Activated T-cell treated with anti-CD3 and anti-CD28 coated beads, Interleukin-2, amount 50 U/mL, for 4 hours (primary cell): ENCODE measurements around the gene AS3MT. TPM values are rescaled to one million over a fixed set of nuclear protein-coding genes. Genes with fewer than 3 reads are reported as not detected.
A peak's percentile ranks its signal among the peaks of the same experiment; 100 is the strongest.

Source experiments
- ATAC-seq, 2 donors: fragments of 200-7000 bp; cut with Tn5 transposase; one replicate each; pipeline ENCODE4 v1.10.0; 2021
- DNase-seq: peaks from one replicate; pipeline ENCODE4 v3.0.0-alpha.2; 2020
- H3K27me3 Mint-ChIP-seq: one replicate; pipeline ENCODE4 v1.8.0; 2021; ENCODE audit warnings: low read depth, mixed read lengths
- H3K36me3 Mint-ChIP-seq: one replicate; pipeline ENCODE4 v1.8.0; 2022; ENCODE audit warnings: mixed read lengths; ENCODE audit not compliant: insufficient read depth
- H3K4me1 Mint-ChIP-seq: one replicate; pipeline ENCODE4 v1.8.0; 2021; ENCODE audit warnings: low read depth, mixed read lengths
- H3K4me3 Mint-ChIP-seq: one replicate; pipeline ENCODE4 v1.8.0; 2021; ENCODE audit warnings: mild to moderate bottlenecking, moderate library complexity, mixed read lengths
- H3K9me3 Mint-ChIP-seq: one replicate; pipeline ENCODE4 v1.8.0; 2021; ENCODE audit warnings: mixed read lengths
- total RNA-seq, 3 donors: library from RNA; stranded (reverse); gene quantifications; one replicate each; pipeline ENCODE4 v1.2.1, GENCODE V29; 2021

The AS3MT gene
- total RNA-seq, 3 donors from 2014 or later = 0.18 to 0.22 (median 0.18) TPM

- no peak for ATAC-seq
Observed at GRCh38 chr10:102876747-102877153, 7.5 kb downstream of the AS3MT start.

GRCh38 chr10:102878629-102879028 is 9.4 kb downstream of the AS3MT start:
- Mint-ChIP-seq H3K9me3 (no peaks in the 10 kb centered on the region), H3K4me1 (no peaks in the 10 kb centered on the region), H3K27me3 (no peaks in the 10 kb centered on the region), H3K4me3 (no peak overlapping the region), H3K36me3 (peaks cover 4% of the 10 kb centered on the region)
- DNase-seq (no peak), ATAC-seq (no peak)

More at GRCh38 chr10:102876747-102877153, 7.5 kb downstream of the AS3MT start:
- DNase-seq = no peak
- H3K36me3 Mint-ChIP-seq = peaks cover 4% of the 10 kb centered on the region
- no peaks in the 10 kb centered on the region for H3K9me3 Mint-ChIP-seq
- H3K4me1 Mint-ChIP-seq = no peaks in the 10 kb centered on the region
- H3K27me3 Mint-ChIP-seq = peaks cover 4% of the 10 kb centered on the region
- H3K4me3 Mint-ChIP-seq = no peak overlapping the region

DNA sequence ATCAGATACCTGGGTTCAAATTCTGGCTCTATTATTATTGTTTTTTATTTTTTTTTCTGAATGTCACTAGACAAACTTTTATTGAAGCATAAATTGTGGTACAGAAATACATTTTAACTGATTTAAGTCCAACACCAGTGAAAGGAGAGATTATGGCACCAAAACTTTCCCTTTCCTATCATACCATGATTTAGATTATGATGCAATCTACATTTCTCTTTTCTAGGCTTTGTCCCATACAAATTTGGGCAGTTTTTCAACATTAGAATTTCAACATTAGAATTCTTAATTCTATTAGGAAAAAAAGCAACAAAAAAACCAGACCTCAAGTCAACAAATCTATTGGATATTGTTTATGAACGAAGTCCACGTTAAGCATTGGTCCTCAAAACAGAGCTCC is 11.0 kb downstream of the AS3MT start:
- no peaks in the 10 kb centered on the region for H3K9me3 Mint-ChIP-seq
- ATAC-seq = no peak
- DNase-seq = no peak
- H3K36me3 Mint-ChIP-seq = peaks cover 2% of the 10 kb centered on the region
- no peak overlapping the region for H3K4me3 Mint-ChIP-seq
- H3K4me1 Mint-ChIP-seq = no peaks in the 10 kb centered on the region
- H3K27me3 Mint-ChIP-seq = no peaks in the 10 kb centered on the region

DNA sequence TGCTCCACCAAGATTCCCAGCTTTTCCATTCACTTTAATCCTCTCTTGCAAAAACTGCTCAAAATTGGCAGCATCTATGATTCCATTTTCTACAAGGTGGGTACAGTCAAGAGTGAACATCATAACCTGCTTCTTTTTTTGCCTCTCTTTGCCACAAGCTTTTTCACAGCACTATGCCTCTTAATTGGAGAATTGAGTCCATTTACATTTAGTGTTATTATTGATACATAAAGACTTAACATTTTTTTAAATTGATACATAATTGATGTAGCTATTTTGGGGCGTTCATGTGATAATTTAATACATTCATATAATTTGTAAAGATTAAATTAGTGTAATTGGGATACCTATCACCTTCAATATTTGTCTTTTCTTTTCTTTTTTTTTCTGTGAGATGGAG is 18.8 kb downstream of the AS3MT start:
- H3K4me1 Mint-ChIP-seq = no peaks in the 10 kb centered on the region
- H3K27me3 Mint-ChIP-seq = no peaks in the 10 kb centered on the region
- H3K36me3 Mint-ChIP-seq = no peaks in the 10 kb centered on the region
- no peak overlapping the region for H3K4me3 Mint-ChIP-seq
- no peaks in the 10 kb centered on the region for H3K9me3 Mint-ChIP-seq
- DNase-seq (no peak), ATAC-seq (no peak)

DNA sequence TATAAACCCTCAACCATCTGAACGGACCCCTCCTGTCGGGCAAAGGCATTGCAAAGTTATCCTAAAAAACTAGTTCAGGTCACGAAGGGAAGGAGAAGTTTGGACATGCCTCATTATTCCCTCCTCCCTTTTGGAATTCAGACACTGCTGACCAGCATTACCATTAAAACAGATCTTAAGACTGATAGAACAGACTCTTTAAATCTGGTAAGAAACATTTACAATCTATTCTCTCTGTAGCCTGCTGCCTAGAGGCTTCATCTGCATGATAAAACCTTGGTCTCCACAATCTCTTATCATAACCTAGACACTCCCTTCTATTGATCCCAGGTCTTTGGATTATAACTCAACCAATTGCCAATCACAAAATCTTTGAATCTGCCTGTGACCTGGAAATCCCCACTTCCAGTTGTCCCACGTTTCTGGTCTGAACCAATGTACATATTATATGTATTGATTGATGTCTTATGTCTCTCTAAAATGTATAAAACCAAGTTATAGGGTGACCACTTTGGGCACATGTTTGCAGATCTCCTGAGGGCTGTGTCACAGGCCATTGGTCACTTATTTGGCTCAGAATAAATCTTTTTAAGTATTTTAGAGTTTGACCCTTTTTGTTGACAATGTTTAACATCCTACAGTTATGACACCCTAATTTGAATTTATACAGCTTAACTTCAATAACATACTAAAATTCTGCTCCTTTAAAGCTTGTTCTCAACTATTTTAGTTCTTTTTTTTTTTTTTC is 25.4 kb downstream of the AS3MT start:
- H3K27me3 Mint-ChIP-seq = no peaks in the 10 kb centered on the region
- ATAC-seq = no peak
- no peaks in the 10 kb centered on the region for H3K4me1 Mint-ChIP-seq
- H3K36me3 Mint-ChIP-seq = peaks cover 5% of the 10 kb centered on the region
- no peak for DNase-seq
- no peak overlapping the region for H3K4me3 Mint-ChIP-seq
- no peaks in the 10 kb centered on the region for H3K9me3 Mint-ChIP-seq

GRCh38 chr10:102900006-102900405 is 30.7 kb downstream of the AS3MT start:
- DNase-seq (no peak), ATAC-seq (no peak)
- Mint-ChIP-seq H3K9me3 (no peaks in the 10 kb centered on the region), H3K27me3 (no peaks in the 10 kb centered on the region), H3K4me1 (no peaks in the 10 kb centered on the region), H3K36me3 (no peaks in the 10 kb centered on the region), H3K4me3 (no peak overlapping the region)

DNA sequence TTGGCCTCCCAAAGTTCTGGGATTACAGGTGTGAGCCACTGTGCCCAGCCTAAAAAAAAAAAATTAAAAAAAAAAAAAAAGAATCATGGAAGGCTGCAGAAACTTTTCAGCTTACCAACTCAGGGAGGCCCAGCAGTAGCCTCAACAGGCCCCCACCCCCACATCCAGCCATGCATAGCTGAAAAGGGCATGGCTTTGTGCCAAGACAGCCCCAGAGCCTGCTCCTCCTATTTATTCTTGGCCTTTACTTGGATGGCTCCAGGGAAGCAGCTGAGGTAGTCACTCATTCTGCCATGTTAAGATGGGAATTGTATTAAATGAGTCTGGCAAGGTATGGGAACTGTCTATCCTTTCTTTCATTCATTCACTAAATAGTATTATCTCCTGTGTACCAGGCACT is 35.1 kb downstream of the AS3MT start:
- H3K9me3 Mint-ChIP-seq = no peaks in the 10 kb centered on the region

GRCh38 chr10:102906507-102906906 is 37.2 kb downstream of the AS3MT start:
- no peak for ATAC-seq
- Mint-ChIP-seq H3K4me1 (no peaks in the 10 kb centered on the region), H3K27me3 (no peaks in the 10 kb centered on the region), H3K9me3 (no peaks in the 10 kb centered on the region), H3K4me3 (no peak overlapping the region), H3K36me3 (no peaks in the 10 kb centered on the region)
- DNase-seq = no peak

More for the DNA sequence above, 35.1 kb downstream of the AS3MT start:
- Mint-ChIP-seq H3K27me3 (no peaks in the 10 kb centered on the region), H3K4me1 (no peaks in the 10 kb centered on the region), H3K4me3 (no peak overlapping the region), H3K36me3 (no peaks in the 10 kb centered on the region)
- no peak for DNase-seq
- no peak for ATAC-seq

GRCh38 chr10:102914781-102915180 is 45.5 kb downstream of the AS3MT start:
- Mint-ChIP-seq H3K36me3 (no peaks in the 10 kb centered on the region), H3K4me3 (no peak overlapping the region), H3K4me1 (peaks cover 17% of the 10 kb centered on the region), H3K9me3 (no peaks in the 10 kb centered on the region), H3K27me3 (peaks cover 17% of the 10 kb centered on the region)
- no peak for ATAC-seq
- DNase-seq = no peak

GRCh38 chr10:102916173-102916572 is 46.9 kb downstream of the AS3MT start:
- peak overlapping the region; percentile 92 for H3K4me3 Mint-ChIP-seq
- H3K9me3 Mint-ChIP-seq = no peaks in the 10 kb centered on the region
- DNase-seq (no peak), ATAC-seq (no peak)
- peaks cover 17% of the 10 kb centered on the region for H3K27me3 Mint-ChIP-seq
- H3K4me1 Mint-ChIP-seq = peaks cover 30% of the 10 kb centered on the region
- H3K36me3 Mint-ChIP-seq = no peaks in the 10 kb centered on the region

GRCh38 chr10:102917314-102917961 is 48.2 kb downstream of the AS3MT start:
- H3K4me3 Mint-ChIP-seq = peak overlapping the region; percentile 92
- peaks cover 15% of the 10 kb centered on the region for H3K27me3 Mint-ChIP-seq
- peaks cover 42% of the 10 kb centered on the region for H3K4me1 Mint-ChIP-seq
- DNase-seq = peak; percentile 78
- H3K36me3 Mint-ChIP-seq = peaks cover 1% of the 10 kb centered on the region
- H3K9me3 Mint-ChIP-seq = no peaks in the 10 kb centered on the region
- ATAC-seq = peak; percentile 56 to 58

GRCh38 chr10:102917962-102918816 is 48.9 kb downstream of the AS3MT start, which contains the start of gene CNNM2:
CNNM2 (plus strand) TSS chr10:102918294; CDS start chr10:102918481, 187 bp downstream.
- H3K27me3 Mint-ChIP-seq = peaks cover 11% of the 10 kb centered on the region
- H3K36me3 Mint-ChIP-seq = peaks cover 1% of the 10 kb centered on the region
- H3K4me1 Mint-ChIP-seq = peaks cover 50% of the 10 kb centered on the region
- no peaks in the 10 kb centered on the region for H3K9me3 Mint-ChIP-seq
- peak within 1 kb of the TSS; percentile 92 for H3K4me3 Mint-ChIP-seq
- peak; percentile 99 for DNase-seq
- peak; percentile 89 to 91 for ATAC-seq

- peaks cover 55% of the 10 kb centered on the region for H3K4me1 Mint-ChIP-seq
- peaks cover 1% of the 10 kb centered on the region for H3K36me3 Mint-ChIP-seq
- DNase-seq = peak; percentile 17
- peak overlapping the region; percentile 92 for H3K4me3 Mint-ChIP-seq
- peaks cover 8% of the 10 kb centered on the region for H3K27me3 Mint-ChIP-seq
- ATAC-seq = peak; percentile 2 to 5
- no peaks in the 10 kb centered on the region for H3K9me3 Mint-ChIP-seq
Observed at GRCh38 chr10:102918817-102919245, 49.6 kb downstream of the AS3MT start.

- no peak for DNase-seq
- Mint-ChIP-seq H3K9me3 (no peaks in the 10 kb centered on the region), H3K4me3 (peak overlapping the region; percentile 92), H3K27me3 (peaks cover 5% of the 10 kb centered on the region), H3K4me1 (peaks cover 59% of the 10 kb centered on the region), H3K36me3 (peaks cover 1% of the 10 kb centered on the region)
- ATAC-seq = no peak
Observed at GRCh38 chr10:102919246-102919959, 50.1 kb downstream of the AS3MT start.
